SU-DHL-6 (cell line): Measurements from ENCODE around the gene ARNT2.

Experiments used
- H2AFZ ChIP-seq: fragments of 200-600 bp; sonication (generic); 2 replicates; pipeline ENCODE4 v1.6.1; 2014; ENCODE audit warnings: low read depth, mild to moderate bottlenecking, moderate library complexity, mixed read lengths, antibody characterized with exemption, low read length; ENCODE audit not compliant: severe bottlenecking
- H3F3A ChIP-seq: fragments of 200-600 bp; shearing (Covaris generic); 2 replicates; pipeline ENCODE4 v1.6.0; 2016; ENCODE audit warnings: antibody characterized with exemption, mild to moderate bottlenecking; ENCODE audit not compliant: insufficient read depth
- H3K27ac ChIP-seq: fragments of 200-600 bp; sonication (generic); 2 replicates; pipeline ENCODE4 v1.5.1; 2016; ENCODE audit warnings: low read depth, mild to moderate bottlenecking, low read length, moderate library complexity, mixed read lengths
- H3K27me3 ChIP-seq: fragments of 200-600 bp; sonication (generic), shearing (Covaris generic); 2 replicates; pipeline ENCODE4 v1.6.0; 2014; ENCODE audit warnings: mild to moderate bottlenecking, low read length
- H3K36me3 ChIP-seq: fragments of 200-600 bp; sonication (generic); 2 replicates; pipeline ENCODE4 v1.6.1; 2014; ENCODE audit warnings: mild to moderate bottlenecking, low read length, mixed read lengths
- H3K4me2 ChIP-seq: fragments of 300-600, 200-600 bp; shearing (Covaris generic), sonication (generic); 2 replicates; pipeline ENCODE4 v1.6.0; 2014; ENCODE audit warnings: low read length, low read depth, mild to moderate bottlenecking; ENCODE audit not compliant: poor library complexity, severe bottlenecking
- H3K4me3 ChIP-seq: fragments of 200-600 bp; sonication (generic); 2 replicates; pipeline ENCODE4 v1.5.1; 2014; ENCODE audit warnings: antibody characterized with exemption, low read length, mild to moderate bottlenecking, mixed read lengths; ENCODE audit not compliant: insufficient read depth, poor library complexity, severe bottlenecking
- H3K79me2 ChIP-seq: fragments of 200-600 bp; sonication (generic); 2 replicates; pipeline ENCODE4 v1.6.1; 2014; ENCODE audit warnings: mild to moderate bottlenecking, low read length, moderate library complexity; ENCODE audit not compliant: insufficient read depth
- H3K9ac ChIP-seq: fragments of 200-600 bp; sonication (generic); 2 replicates; pipeline ENCODE4 v1.7.0; 2014; ENCODE audit warnings: mild to moderate bottlenecking, low read length
- H3K9me2 ChIP-seq: fragments of 200-600 bp; sonication (generic); replicated peaks from 2 replicates; pipeline ENCODE4 v1.6.1; 2014; ENCODE audit warnings: low read length; ENCODE audit not compliant: insufficient read depth
- H3K9me3 ChIP-seq: fragments of 200-600 bp; sonication (generic); 2 replicates; pipeline ENCODE4 v1.6.1; 2014; ENCODE audit warnings: low read length, mixed read lengths; ENCODE audit not compliant: insufficient read depth
- H4K20me1 ChIP-seq: fragments of 200-600 bp; sonication (generic); 2 replicates; pipeline ENCODE4 v1.6.1; 2014; ENCODE audit warnings: low read depth, mild to moderate bottlenecking, antibody characterized with exemption, low read length, moderate library complexity, mixed read lengths
- CTCF ChIP-seq: fragments of 200-600 bp; sonication (generic); IDR thresholded peaks from one replicate; pipeline ENCODE4 v1.5.1; 2017; ENCODE audit warnings: antibody characterized with exemption, mild to moderate bottlenecking, low read length, moderate library complexity; ENCODE audit not compliant: insufficient read depth, poor library complexity, severe bottlenecking
- EZH2phosphoT487 ChIP-seq: fragments of 200-600 bp; sonication (generic), shearing (Covaris generic); conservative IDR thresholded peaks from 2 replicates; pipeline ENCODE4 v1.6.1; 2018; ENCODE audit warnings: mild to moderate bottlenecking, antibody characterized with exemption, low read length, moderate library complexity, mixed read lengths

ARNT2 gene

GRCh38 chr15:80640531-80641121 lies 236.4 kb downstream of the ARNT2 start:
- no peaks in the 10 kb centered on the region for H3F3A ChIP-seq
- H3K9ac ChIP-seq: no peak overlapping the region
- no peak overlapping the region for H3K27ac ChIP-seq
- H3K4me2 ChIP-seq: no peak overlapping the region
- no peaks in the 10 kb centered on the region for H3K9me3 ChIP-seq
- H3K9me2 ChIP-seq: no peaks in the 10 kb centered on the region
- TF ChIP-seq EZH2phosphoT487 (no peak), CTCF (no peak)
- H2AFZ ChIP-seq: no peak overlapping the region
- H3K36me3 ChIP-seq: no peaks in the 10 kb centered on the region
- H3K4me3 ChIP-seq: no peak overlapping the region
- H3K79me2 ChIP-seq: no peaks in the 10 kb centered on the region
- H3K27me3 ChIP-seq: 0 out of 2 replicates have a peak, but pooled peaks cover 3% of the 10 kb centered on the region
- no peaks in the 10 kb centered on the region for H4K20me1 ChIP-seq

- H4K20me1 ChIP-seq: no peaks in the 10 kb centered on the region
- no peak overlapping the region for H3K4me2 ChIP-seq
- H3K4me3 ChIP-seq: no peak overlapping the region
- no peak overlapping the region for H3K27ac ChIP-seq
- H2AFZ ChIP-seq: no peak overlapping the region
- 0 out of 2 replicates have a peak, but pooled peaks cover 3% of the 10 kb centered on the region for H3K27me3 ChIP-seq
- no peak overlapping the region for H3K9ac ChIP-seq
- H3K36me3 ChIP-seq: no peaks in the 10 kb centered on the region
- H3F3A ChIP-seq: no peaks in the 10 kb centered on the region
- no peaks in the 10 kb centered on the region; the same call in 1 of the 2 replicates for H3K9me3 ChIP-seq
- TF ChIP-seq EZH2phosphoT487: no peak
- no peak for TF ChIP-seq CTCF
- no peaks in the 10 kb centered on the region for H3K79me2 ChIP-seq
- no peaks in the 10 kb centered on the region for H3K9me2 ChIP-seq
Measured at GRCh38 chr15:80641384-80641783, 237.2 kb downstream of the ARNT2 start.

GRCh38 chr15:80643431-80643951 lies 239.3 kb downstream of the ARNT2 start:
- no peak overlapping the region for H3K4me2 ChIP-seq
- no peaks in the 10 kb centered on the region for H4K20me1 ChIP-seq
- no peak overlapping the region for H3K27ac ChIP-seq
- no peaks in the 10 kb centered on the region for H3K79me2 ChIP-seq
- no peak overlapping the region for H3K4me3 ChIP-seq
- no peaks in the 10 kb centered on the region for H3K36me3 ChIP-seq
- TF ChIP-seq EZH2phosphoT487: no peak
- no peak for TF ChIP-seq CTCF
- H2AFZ ChIP-seq: no peak overlapping the region
- 0 out of 2 replicates have a peak, but pooled peaks cover 3% of the 10 kb centered on the region for H3K27me3 ChIP-seq
- H3K9me2 ChIP-seq: no peaks in the 10 kb centered on the region
- H3K9me3 ChIP-seq: no peaks in the 10 kb centered on the region; the same call in 1 of the 2 replicates
- H3K9ac ChIP-seq: no peak overlapping the region
- no peaks in the 10 kb centered on the region for H3F3A ChIP-seq
